GM21528 (cell line): ENCODE results near the gene CNTN5.

ENCODE experiments used
- ATAC-seq: cut with Tn5 transposase; IDR thresholded peaks from one replicate; pipeline ENCODE4 v1.9.1; 2021; ENCODE audit warnings: mild to moderate bottlenecking, moderate library complexity; ENCODE audit not compliant: unreplicated experiment, low FRiP score

Gene CNTN5

DNA sequence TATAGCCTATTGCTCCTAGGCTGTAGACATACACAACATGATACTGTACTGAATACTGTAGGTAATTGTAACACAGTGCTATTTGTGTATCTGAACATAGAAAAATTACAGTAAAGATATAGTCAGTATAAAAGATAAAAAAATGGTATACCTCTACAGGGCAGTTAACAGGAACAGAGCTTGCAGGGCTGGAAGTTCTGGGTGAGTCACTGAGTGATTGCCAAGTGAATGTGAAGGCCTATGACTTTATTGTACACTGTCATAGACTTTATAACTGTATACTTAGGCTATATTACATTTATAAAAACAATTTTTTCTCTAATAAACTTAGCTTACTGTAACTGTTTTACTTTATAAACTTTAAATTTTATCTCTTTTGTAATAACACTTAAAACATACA lies 1334.0 kb downstream of the CNTN5 start:
- ATAC-seq, result no peak

DNA sequence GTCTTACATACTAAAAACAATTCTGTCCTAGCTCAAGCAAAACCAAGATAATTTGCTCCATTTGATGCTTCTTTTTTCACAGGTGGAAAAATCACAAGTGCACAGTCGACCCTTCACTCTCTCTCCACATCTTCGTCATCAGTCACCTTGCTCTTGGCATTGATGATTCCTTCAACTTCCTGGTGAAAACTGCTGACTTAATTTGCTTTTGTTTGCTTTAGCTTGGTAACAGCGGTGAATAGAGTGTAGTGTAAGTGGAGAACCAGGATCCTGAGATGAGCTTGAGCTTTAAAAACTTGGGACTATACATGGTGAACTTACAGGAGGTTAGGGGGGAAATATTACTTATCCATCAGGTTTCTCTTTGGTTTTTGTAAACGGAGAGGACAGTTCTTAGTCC lies 1335.3 kb downstream of the CNTN5 start:
- ATAC-seq, result no peak

DNA sequence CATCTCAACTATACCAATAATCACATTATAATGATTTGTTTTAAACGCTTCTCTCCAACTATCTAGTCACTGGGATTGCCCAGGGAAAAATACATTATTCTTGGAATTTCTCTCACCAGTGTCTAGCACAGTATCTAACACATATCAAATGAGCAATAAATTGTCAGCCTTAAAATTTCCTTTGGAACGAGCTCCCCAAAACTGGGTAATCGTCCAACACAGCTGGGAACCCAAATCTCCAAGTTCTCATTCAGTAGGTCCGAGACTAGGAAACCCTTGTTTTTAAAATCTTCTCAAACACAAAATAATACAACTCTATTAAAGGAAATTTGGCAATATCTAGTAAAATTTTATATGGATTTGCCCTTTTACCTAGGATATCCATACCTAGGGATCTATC lies 1338.5 kb downstream of the CNTN5 start:
- no peak for ATAC-seq

DNA sequence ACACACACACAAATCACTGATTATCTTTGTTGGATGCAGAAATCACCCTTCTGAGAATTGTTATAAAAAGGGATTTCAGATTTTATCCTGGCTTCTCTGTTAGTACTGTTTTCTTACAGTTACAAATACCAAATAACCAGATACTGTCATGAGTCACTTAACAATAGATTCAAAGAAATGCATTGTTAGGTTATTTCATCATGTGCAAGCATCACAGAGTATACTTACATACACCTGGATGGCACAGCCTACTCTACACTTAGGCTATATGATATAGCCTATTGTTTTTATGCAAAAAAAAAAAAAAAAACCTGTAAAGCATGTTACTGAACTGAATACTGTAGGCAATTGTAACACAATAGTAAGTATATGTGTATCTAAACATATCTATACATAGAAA lies 1347.1 kb downstream of the CNTN5 start:
- ATAC-seq, result no peak

DNA sequence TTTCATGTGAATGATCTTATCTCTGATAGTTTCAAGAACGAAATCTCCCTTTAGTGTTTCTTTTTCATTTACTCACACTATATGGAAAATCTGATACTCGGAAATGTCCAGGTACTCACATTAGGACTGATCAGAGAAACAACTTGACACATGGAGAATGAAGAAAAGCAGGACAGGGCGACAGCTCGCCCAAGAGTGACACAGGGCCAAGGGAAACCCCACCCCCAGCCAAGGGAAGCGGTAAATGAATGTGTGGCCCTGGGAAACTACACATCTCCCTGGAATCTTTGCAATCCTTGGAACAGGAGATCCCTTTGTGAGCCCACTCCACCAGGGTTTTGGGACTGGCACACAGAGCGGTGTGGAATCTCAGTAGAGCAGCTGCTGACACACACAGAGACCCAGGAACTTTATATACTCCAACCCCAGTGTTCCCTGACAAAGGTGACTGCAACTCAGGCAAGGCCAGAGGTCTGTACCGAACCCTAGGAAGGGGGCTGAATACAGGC lies 1362.7 kb downstream of the CNTN5 start:
- ATAC-seq, result no peak

DNA sequence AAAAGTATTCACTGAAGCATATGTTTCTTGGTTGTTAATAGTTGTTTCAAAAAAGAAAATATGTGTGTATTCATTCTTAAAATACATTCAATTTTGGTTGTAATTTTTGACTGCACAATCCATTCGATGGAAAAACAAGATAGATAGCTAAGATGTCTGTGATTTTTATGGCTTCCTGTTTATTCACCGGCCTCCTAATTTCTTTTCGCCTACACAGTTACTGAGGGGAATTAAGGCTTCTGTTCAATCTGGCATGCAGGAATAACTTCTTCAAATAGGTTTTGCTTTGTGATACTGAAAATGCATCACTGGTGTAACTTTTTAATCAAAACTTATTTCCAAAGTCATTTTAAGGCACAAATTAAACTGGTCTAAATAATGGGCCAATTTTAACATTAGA lies 1375.5 kb downstream of the CNTN5 start:
- no peak for ATAC-seq

DNA sequence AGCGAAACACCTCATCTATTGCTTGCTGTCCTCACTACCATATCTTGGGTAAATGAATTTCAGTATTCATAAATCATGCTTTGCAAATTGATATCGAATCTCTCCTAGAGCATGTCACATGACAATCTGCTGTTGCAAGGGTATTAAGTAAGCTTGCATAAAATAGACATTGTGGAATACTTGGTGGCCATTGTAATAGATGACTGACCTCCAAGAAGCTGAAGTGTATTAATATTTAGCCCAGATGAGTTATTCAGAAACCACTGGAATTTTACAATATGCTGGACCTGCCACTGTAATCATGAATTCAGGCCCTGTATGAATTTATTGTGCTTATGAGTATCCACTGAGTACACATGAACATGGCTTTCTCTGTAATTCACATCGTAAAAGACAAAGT lies 1376.7 kb downstream of the CNTN5 start:
- ATAC-seq, result no peak

DNA sequence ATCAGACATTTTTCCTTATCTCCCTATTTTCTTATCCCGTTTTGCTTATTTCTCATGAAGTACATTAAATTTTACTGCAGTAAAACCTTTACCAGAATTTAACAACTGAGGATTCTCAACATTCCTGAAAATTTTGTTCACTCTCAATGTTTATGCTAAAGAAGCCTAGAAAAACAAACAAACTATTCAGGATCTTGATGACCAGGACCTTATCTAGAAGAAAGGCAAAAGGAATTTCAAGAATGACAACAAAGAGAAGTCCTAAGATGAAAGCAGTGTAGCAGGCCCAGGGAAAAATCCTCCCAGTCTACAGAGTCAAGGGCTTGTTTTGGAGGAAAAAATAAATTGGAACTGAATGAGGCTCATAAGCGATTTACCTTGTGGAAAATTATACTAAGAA lies 1383.1 kb downstream of the CNTN5 start:
- no peak for ATAC-seq

DNA sequence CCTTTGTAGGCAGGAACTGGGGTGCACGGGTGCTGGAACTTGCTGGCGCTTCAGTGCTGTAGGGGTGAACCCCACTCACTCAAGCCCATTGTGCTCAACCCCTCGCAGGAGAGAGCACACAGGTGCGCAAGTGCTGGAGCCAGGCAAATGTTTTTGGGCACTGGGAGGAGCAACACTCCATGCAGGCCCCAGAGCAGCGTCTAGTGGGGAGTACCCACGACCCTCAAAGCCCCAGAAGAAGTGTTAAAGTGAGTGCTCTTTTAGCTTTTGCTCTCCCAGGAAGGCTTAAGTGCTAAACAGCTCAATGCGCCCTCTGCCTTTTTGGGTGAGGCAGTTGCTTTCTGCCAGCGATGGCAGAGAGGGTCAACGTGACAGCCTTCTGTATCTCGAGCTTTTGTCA lies 1384.2 kb downstream of the CNTN5 start:
- ATAC-seq, result no peak
